Fibroblast of lung (primary cell): ENCODE results near the gene PADI1. TPM values are rescaled to one million over a fixed set of nuclear protein-coding genes. Genes with fewer than 3 reads are reported as not detected.

Source experiments
- DNase-seq, 2 donors: peaks; one replicate each; pipeline versions ENCODE4 v3.0.0 to v3.0.0-alpha.2; 2010; ENCODE audit warnings: low read depth in 2 of 2
- H2AFZ ChIP-seq: 2 replicates; pipeline ENCODE4 v1.5.1; 2012; ENCODE audit warnings: low read length, control low read depth, inconsistent platforms
- H3K27ac ChIP-seq: 2 replicates; pipeline ENCODE4 v1.5.1; 2011; ENCODE audit warnings: low read length, control low read depth; ENCODE audit not compliant: insufficient read depth
- H3K27me3 ChIP-seq: 2 replicates; pipeline ENCODE4 v1.5.1; 2011; ENCODE audit warnings: mild to moderate bottlenecking, low read length; ENCODE audit not compliant: control insufficient read depth, insufficient read depth
- H3K36me3 ChIP-seq: 2 replicates; pipeline ENCODE4 v1.5.1; 2011; ENCODE audit warnings: low read length; ENCODE audit not compliant: control insufficient read depth, insufficient read depth
- H3K4me1 ChIP-seq: 2 replicates; pipeline ENCODE4 v1.5.1; 2011; ENCODE audit warnings: low read length; ENCODE audit not compliant: control insufficient read depth, insufficient read depth; ENCODE audit errors: extremely low read depth
- H3K4me2 ChIP-seq: 2 replicates; pipeline ENCODE4 v1.5.1; 2011; ENCODE audit warnings: low read length, control low read depth; ENCODE audit not compliant: insufficient read depth; ENCODE audit errors: extremely low read depth
- H3K4me3 ChIP-seq, 4 experiments: fragments of 200-600 bp in 1 of 4; sonication (generic) in 1 of 4; replicated peaks in 1 of 4; 2 replicates each; pipeline ENCODE4 v1.5.1; 2011 to 2016; ENCODE audit warnings: low read length in 4 of 4, low read depth in 3 of 4, mild to moderate bottlenecking in 3 of 4, control low read depth in 2 of 4, inconsistent platforms in 1 of 4, mixed read lengths in 1 of 4; ENCODE audit not compliant: insufficient read depth in 1 of 4; ENCODE audit errors: control extremely low read depth in 1 of 4
- H3K79me2 ChIP-seq: 2 replicates; pipeline ENCODE4 v1.5.1; 2012; ENCODE audit warnings: mild to moderate bottlenecking, low read length, inconsistent platforms; ENCODE audit not compliant: control insufficient read depth, insufficient read depth
- H3K9ac ChIP-seq: 2 replicates; pipeline ENCODE4 v1.5.1; 2011; ENCODE audit warnings: mild to moderate bottlenecking, low read length, control low read depth; ENCODE audit not compliant: insufficient read depth
- H3K9me3 ChIP-seq: 2 replicates; pipeline ENCODE4 v1.5.1; 2012; ENCODE audit warnings: low read depth, low read length; ENCODE audit not compliant: control insufficient read depth, insufficient read depth
- H4K20me1 ChIP-seq: 2 replicates; pipeline ENCODE4 v1.5.1; 2011; ENCODE audit warnings: low read length; ENCODE audit not compliant: control insufficient read depth, insufficient read depth; ENCODE audit errors: extremely low read depth
- CTCF ChIP-seq, 2 donors: IDR thresholded peaks in 1 of 2; conservative IDR thresholded peaks in 1 of 2; 1 replicate in 1 of 2; 2 replicates in 1 of 2; pipeline ENCODE4 v1.5.1; 2011 to 2012; ENCODE audit warnings: low read length in 2 of 2, control low read depth in 1 of 2, inconsistent platforms in 1 of 2, low read depth in 1 of 2, mild to moderate bottlenecking in 1 of 2
- EZH2 ChIP-seq: IDR thresholded peaks from 2 replicates; pipeline ENCODE4 v1.5.1; 2012; ENCODE audit warnings: low read length, control low read depth, mild to moderate bottlenecking; ENCODE audit errors: missing control alignments
- polyA plus RNA-seq, 2 donors: library from polyadenylated mRNA; depleted of rRNA in 1 of 2; stranded (reverse) in 1 of 2; unstranded in 1 of 2; fragments of >200 nt; gene quantifications; 2 replicates each; pipeline ENCODE4 v1.2.1, GENCODE V29; 2011 to 2012; ENCODE audit warnings: missing spikeins in 1 of 2
- total RNA-seq: library from RNA; depleted of rRNA; stranded (reverse); fragments of >200 nt; gene quantifications from 2 replicates; pipeline ENCODE4 v1.2.1, GENCODE V29; 2014

The PADI1 gene
- total and polyA plus RNA-seq, 2 donors (not counting 1 experiment from before 2014, with no cell fraction given): not detected

DNA sequence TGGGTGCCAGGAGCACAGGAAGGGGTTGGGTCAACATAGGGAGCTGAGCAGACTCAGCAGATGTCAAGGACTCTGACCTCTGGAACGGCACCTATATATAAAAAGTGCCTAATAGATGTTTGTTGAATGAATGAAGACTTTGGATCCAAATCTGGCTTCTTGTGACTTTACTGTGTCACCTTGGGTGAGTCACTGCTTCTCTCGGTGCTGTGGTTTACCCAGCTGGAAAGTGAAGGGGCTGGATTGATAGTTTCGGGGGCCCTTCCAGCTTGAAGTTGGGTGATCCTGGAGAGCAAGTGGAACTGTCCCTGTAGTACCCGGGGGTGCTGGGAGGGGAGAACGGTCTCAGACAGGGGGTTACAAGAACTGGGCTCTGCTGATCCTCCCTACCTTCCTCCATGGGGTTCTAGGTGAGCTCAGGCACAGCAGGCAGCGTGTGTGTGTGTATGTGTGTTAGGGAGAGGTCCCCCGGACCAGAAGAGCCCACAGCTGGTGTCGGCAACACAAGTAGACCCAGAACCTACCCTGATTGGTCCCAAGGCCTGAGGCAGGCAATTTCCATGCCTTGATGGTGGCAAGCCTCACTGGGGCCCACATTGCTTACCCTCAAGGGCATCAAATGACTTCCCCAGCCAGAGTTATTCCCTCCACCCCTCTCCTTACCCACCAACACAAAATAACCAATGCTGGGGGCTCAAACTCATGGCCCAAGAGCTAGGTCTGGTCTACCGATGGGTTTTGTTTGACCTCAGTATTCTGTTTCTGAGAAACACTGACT, 5.5 kb upstream of the PADI1 start:
- Histone ChIP-seq H3K36me3 (no peaks in the 10 kb centered on the region), H3K4me2 (no peak overlapping the region), H2AFZ (no peak overlapping the region), H3K79me2 (no peaks in the 10 kb centered on the region), H3K27me3 (peaks cover 6% of the 10 kb centered on the region), H4K20me1 (no peaks in the 10 kb centered on the region), H3K4me1 (peaks cover 3% of the 10 kb centered on the region), H3K27ac (no peak overlapping the region), H3K9me3 (no peaks in the 10 kb centered on the region), H3K4me3 (no peak overlapping the region), H3K9ac (no peak overlapping the region)
- no peak for TF ChIP-seq CTCF (conservative IDR thresholded peaks at IDR 0.05 in 1 of 2, IDR thresholded peaks at IDR 0.05 in 1 of 2; ENCODE audit: low read depth in 1 of 2, low read length in 2 of 2)
- TF ChIP-seq EZH2: no peak
- peak in 1 of 2 donors; percentile 51 for DNase-seq

DNA sequence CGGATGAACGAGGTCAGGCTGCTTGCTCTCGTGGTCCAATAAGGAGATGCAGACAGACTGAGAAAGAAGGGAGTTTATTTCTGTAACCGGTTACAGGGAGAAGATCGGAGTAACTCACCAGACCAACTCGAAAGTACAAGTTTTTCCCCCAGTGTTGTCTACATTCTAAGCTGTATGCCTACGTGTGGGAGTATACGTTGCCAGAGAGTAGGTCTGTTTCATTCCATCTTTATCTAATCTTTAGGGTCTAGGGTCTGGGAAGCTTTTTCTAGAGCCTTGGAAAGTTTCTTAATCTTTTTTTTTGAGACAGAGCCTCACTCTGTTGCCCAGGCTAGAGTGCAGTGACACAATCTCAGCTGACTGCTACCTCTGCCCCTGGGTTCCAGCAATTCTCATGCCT, 4.7 kb upstream of the PADI1 start:
- H3K79me2 ChIP-seq: no peaks in the 10 kb centered on the region
- no peaks in the 10 kb centered on the region for H4K20me1 ChIP-seq
- H3K4me1 ChIP-seq: peaks cover 3% of the 10 kb centered on the region
- H3K36me3 ChIP-seq: no peaks in the 10 kb centered on the region
- peaks cover 6% of the 10 kb centered on the region for H3K27me3 ChIP-seq
- H3K27ac ChIP-seq: no peak overlapping the region
- DNase-seq: no peak
- no peak for TF ChIP-seq EZH2
- no peak for TF ChIP-seq CTCF (conservative IDR thresholded peaks at IDR 0.05 in 1 of 2, IDR thresholded peaks at IDR 0.05 in 1 of 2; ENCODE audit: low read depth in 1 of 2, low read length in 2 of 2)
- H3K9ac ChIP-seq: no peak overlapping the region
- no peaks in the 10 kb centered on the region for H3K9me3 ChIP-seq
- no peak overlapping the region for H3K4me2 ChIP-seq
- no peak overlapping the region for H3K4me3 ChIP-seq
- H2AFZ ChIP-seq: no peak overlapping the region

DNA sequence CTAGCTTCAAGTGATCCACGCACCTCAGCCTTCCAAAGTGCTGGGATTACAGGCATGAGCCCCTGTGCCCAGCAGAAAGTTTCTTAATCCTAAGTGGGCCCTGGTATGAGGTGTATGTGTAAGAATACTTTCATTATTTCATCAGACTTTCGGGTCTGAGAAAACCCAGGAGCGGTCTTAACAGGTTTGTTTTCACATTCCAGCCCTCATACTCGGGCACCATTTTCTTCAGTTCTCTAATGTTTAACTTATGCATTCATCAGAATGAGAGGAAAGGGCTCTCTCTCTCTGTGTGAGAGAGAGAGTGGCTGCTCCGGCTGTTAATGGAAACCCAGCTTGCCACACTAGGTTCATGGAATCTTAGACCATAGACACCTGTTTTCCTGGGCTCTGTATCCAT, 4.2 kb upstream of the PADI1 start:
- Histone ChIP-seq H4K20me1 (no peaks in the 10 kb centered on the region), H3K27me3 (peaks cover 6% of the 10 kb centered on the region), H3K27ac (no peak overlapping the region), H2AFZ (no peak overlapping the region), H3K36me3 (no peaks in the 10 kb centered on the region), H3K79me2 (no peaks in the 10 kb centered on the region), H3K9me3 (no peaks in the 10 kb centered on the region), H3K4me1 (peaks cover 3% of the 10 kb centered on the region), H3K9ac (no peak overlapping the region), H3K4me2 (no peak overlapping the region), H3K4me3 (no peak overlapping the region)
- TF ChIP-seq EZH2 (no peak), CTCF (conservative IDR thresholded peaks at IDR 0.05 in 1 of 2, IDR thresholded peaks at IDR 0.05 in 1 of 2; ENCODE audit: low read depth in 1 of 2, low read length in 2 of 2) (no peak)
- no peak for DNase-seq
